Measurements from ENCODE around the gene RUBCNL.
A peak's percentile ranks its signal among the peaks of the same experiment; 100 is the strongest.
"Not testable (repeated sequence)": the region's sequence is repeated elsewhere in the genome, so short reads cannot be mapped to it uniquely, and the experiment has no call there.

Gene RUBCNL

DNA sequence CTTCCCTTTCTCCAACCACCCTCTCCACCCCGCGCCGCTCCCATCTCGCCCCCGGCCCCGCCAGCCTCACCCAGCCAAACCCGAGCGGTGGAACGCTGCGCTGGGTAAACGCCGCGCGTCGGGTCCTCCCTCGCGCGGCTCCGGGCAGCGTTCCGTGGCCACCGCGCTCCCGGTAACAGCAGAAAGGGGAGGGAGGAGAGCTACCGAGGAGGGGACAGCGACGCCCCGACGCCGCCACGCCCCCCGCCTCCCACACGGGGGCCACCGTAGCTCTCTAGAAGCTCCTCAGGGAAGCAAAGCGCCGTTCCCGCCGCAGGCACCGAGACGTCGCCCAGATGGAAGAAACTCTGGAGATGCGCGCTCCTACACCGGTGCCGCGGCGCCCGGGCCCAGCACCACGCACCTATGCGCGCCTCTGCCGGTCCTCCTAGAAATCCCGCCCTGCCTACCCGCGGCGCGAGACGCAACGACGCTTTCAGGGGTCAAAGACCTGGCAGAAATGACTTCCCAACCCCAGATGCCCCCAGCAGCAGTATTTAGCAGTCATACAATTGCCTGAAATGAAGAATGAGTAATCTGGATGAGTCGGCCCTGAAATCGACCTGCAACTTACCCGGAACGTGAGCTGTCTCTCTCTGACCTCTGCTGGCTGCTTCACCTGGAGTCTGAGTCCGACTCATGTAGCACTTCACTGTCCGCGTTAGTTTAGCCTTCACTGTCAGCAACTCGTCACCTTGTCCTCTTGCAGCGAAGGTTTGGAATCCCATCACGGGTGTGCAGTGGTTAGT lies at the start of gene RUBCNL:
TSS of gene RUBCNL (minus strand) at position 189 of the 788 bp plus-strand sequence. CDS start 14,777 bp downstream, outside the sequence.
- peak; percentile 32 to 63 for DNase-seq

DNA sequence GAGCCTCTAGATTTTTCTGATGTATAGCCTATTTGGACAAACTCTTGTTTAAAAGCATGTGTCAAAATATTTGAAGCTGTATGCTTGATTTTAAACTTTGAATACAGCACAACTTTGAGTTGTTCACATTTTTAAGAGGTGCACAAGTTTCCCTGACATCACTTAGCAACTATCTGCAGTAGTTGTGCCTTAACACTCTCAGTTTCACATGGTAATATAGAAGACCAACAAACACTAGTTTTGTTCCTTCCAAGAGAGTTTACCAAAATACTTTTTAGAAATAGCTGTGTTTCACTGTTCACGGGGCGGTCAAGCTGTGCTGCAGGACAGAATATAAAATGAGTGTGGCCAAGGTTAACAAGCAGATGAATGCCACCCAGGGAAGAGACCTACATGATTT lies 42.5 kb upstream of the RUBCNL start:
- not testable (repeated sequence) for DNase-seq

- no peak for DNase-seq
Measured at GRCh38 chr13:46405457-46405856, 18.4 kb upstream of the RUBCNL start.

- DNase-seq, result no peak
Measured at GRCh38 chr13:46404733-46405100, 17.7 kb upstream of the RUBCNL start.

DNA sequence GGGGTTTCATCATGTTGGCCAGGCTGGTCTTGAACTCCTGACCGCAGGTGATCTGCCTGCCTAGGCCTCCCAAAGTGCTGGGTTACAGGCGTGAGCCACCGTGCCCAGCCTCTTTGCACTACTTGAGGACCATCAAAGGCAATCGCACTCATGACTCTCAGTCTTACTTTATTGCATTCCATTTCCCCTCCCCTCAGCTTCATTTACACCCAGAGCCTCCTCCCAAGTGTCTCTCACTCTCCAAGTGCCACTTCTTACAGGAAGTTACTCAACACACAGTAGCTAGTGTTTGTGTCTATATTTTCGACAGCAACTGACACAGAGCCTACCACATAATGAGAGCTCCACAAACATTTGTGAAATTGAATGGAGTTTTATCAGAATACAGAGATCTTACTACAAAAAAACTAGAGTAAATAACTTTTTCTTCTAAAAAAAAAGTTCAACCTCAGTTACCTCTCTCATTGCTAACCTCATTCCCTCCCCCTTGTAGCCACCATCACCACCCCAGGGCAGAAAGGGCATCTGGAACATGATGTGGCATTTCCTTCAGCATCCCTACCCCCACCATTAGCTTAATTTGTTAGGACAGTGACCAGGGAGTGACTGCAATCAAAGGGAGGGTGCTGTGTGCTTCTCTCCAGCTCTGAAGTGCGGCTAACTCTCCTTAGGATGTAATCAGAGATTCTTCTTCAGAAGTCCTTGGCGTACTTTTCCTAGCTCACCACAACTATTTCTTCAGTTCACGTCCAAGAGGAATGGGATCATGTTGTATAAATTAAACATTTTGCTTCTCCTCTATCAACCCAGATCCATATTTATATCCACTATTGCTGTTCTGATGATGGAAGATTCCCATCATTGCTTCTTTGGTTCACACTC lies 17.0 kb upstream of the RUBCNL start:
- DNase-seq, result no peak

DNA sequence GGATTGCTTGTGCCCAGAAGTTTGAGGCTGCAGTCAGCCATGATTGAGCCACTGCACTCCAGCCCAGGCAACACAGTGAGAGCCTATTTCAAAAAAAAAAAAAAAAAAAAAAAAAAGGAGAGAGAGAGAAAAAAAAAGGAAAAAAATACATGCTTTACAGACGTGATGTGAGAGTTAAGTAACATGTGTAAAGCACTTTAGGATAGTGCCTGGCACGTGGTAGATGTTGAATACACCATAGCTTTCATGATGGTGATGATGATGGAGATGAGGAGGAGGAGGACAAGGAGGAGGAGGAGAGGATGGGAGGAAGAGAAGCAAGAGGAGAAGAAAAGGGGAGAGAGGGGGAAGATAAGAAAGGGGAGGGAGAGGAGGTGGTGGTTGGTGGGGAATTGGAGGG lies 15.1 kb upstream of the RUBCNL start:
- no peak for DNase-seq

DNA sequence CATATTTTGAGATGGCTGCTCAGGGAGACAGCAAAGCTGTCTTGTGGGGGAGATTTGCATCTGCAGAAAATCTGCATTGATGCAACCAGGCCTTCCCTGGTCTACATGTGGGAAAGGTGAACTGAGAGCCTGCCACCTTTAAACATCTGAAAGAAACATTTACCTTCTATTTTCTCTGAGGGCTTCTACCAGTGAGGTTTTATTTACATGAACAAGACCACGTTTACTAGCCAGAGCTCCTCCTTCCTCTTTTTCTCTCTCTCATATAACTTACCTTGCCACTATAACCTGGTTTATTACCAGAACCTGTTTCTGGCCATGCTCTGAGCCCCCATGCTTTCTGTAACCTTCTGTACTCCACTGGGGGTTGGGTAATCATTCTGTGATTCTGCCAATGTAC lies 14.4 kb upstream of the RUBCNL start:
- DNase-seq, result no peak

DNA sequence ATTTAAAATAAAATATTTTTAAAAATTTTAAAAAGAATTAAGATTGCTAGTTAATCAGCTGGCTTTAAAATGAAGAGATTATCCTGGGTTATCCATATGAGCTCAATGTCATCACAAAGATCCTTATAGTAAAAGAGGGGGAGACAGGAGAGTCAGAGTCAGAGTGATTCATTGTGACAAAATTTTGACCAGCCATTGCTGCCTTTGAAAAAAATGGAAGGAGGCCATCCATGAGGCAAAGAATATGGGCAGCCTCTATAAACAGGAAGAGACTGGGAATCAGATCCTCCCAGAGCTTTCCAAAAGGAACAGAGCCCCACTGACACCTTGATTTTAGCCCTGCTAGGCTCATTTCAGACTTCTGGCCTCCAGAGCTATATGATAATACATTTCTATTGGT lies 9.3 kb upstream of the RUBCNL start:
- DNase-seq, result no peak

GRCh38 chr13:46392967-46393366 lies 5.9 kb upstream of the RUBCNL start:
- no peak for DNase-seq

DNA sequence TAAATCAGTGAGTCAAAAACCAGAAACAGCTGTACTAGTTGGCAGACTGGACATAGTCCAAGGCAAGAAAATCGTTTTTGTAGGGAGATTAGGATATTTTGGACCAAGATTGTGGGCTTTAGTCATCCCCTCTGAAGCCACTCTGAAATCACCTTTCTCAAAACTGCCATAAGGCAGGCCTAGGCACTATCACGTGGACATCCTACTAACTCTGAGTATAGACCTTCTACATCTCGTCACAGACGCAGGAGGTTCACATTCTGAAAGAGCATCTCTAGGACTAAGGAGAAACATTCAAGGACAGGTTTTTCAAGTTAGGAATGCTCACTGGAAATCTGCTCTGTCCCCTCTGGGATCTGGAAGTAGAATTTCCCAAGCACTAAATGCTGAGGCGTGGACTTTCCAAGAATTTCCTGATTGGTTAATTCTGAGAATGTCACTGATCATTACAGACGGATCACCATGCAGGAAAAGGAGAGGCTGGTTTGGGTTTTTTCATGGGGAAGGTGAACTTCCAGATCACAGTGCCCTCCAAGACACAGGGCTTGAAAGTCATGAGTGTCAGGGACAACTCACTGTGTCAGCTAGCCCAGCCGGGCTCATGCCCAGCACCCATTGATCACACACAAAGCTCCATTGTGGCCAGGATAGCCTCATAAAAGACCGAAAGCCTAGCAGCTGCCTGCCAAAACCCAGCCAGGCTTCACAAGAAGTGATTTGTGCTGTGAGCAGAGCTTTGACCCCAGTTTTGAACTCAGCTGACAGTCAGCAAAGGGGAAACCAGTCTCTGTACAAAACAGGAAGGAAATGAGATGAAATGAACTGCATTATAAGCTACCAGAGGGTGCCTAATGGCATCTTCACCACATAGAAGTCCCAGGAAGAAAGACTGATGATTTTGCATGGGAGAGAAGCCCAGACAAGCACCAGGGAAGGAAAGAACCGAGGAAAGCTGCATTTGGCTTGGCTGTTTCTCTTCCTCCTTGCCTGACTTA lies 2.7 kb upstream of the RUBCNL start:
- DNase-seq, result no peak

DNA sequence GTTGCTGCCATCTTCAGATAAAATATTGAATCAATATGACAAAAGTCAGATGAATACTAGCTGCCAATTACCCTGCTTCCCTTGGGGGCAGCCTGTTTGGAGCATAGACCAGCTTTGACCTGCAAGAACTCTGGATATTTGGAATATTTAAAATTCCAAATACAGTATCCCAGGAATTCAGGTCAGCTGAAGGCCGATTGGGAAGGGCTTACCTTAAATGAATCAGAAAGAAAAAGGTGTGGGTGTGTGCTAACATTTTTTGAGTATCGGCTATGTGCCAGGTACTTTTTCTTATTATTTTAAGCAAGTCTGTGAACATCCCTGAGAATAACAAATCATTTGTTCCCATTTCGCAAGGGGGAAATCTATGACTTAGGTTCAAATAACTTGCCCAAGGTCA lies 1.8 kb upstream of the RUBCNL start:
- no peak for DNase-seq

DNA sequence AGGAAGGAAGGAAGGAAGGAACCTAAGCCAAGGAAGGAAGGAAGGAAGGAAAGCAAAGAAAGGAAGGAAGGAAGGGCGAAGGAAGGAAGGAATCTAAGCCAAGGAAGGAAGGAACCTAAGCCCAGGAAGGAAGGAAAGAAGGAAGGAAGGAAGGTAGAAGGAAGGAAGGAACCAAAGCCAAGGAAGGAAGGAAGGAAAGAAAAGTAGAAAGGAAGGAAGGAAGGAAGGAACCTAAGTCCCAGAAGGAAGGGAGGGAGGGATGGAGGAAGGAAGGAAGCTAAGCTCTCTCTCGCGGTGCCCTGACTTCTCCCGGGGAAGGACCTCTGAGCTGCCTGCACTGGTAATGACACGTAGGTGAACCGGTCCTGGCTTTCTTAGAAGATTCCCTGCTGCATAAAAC lies 1.3 kb upstream of the RUBCNL start:
- no peak for DNase-seq

- DNase-seq, result no peak
Measured at GRCh38 chr13:46386392-46387063, 524 bp downstream of the RUBCNL start.

- DNase-seq, result no peak
Measured at GRCh38 chr13:46385946-46386345, 1.1 kb downstream of the RUBCNL start.

DNA sequence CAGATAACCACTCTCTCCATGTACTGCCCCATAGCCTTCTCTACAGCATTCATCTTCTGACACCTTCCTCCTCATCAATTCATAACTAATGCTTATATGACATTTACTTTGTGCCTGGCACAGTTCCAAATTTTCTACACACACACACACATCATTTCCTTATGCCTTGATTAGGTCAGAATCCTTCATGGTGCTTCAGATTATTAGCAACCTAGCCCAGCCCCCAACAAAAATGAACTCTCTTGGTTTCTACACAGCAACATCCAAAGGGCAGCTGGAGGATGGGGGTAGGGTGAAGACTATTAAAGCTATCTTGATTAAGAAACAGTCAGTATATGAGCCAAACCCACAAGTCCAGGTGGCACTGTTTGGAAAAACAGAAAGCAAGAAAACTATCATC lies 3.7 kb downstream of the RUBCNL start:
- no peak for DNase-seq

GRCh38 chr13:46382224-46382623 lies 4.8 kb downstream of the RUBCNL start:
- DNase-seq, result no peak

GRCh38 chr13:46380242-46380641 lies 6.8 kb downstream of the RUBCNL start:
- DNase-seq, result no peak

DNA sequence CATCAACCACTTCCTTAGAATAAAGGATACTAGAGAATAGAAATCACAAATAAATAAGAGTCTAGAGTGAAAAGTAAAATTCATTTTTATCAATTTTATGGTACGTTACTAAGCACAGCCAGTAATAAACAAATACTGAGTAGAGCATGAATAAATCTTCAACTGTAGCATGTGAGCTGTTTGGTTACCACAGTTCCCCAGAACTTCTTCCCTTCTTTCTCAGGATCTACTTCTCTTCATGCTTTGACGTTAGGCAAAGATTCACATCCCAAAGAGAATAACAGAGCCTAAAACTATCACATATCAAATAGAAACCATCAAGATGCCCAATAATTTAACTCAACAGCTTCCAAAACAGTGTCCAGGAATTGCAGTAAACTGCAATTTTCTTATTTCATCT lies 7.4 kb downstream of the RUBCNL start:
- DNase-seq, result no peak

- no peak for DNase-seq
Measured at GRCh38 chr13:46378411-46378810, 8.6 kb downstream of the RUBCNL start.

GRCh38 chr13:46377554-46377953 lies 9.5 kb downstream of the RUBCNL start:
- DNase-seq, result no peak

- no peak for DNase-seq
Measured at GRCh38 chr13:46374710-46375109, 12.3 kb downstream of the RUBCNL start.

- no peak for DNase-seq
Measured at GRCh38 chr13:46373623-46374022, 13.4 kb downstream of the RUBCNL start.

All from stimulated activated CD4-positive, alpha-beta T cell treated with anti-CD3 and anti-CD28 coated beads, Interleukin-2, amount 100 ng/mL, for 24 hours (primary cell).